ENCODE data around the gene COL13A1. TPM values are rescaled to one million over a fixed set of nuclear protein-coding genes. Genes with fewer than 3 reads are reported as not detected.

Gene COL13A1
- total and polyA plus RNA-seq, 2 of the 8 experiments (the other 6 are each of a cell fraction or from before 2014, with no cell fraction given) = 2.6 to 5.2 TPM

- ChIA-PET POLR2A (ENCODE audit: partially characterized antibody) (no interaction called here), CTCF (ENCODE audit: partially characterized antibody) (interaction anchor here (0.9 to 9.4 kb wide), 7 partner anchors 8 to 105 kb away, joined by 3 to 209 read pairs (median 3); no protein-coding TSS in a partner anchor)
- FAIRE-seq (no peak), DNase-seq (ENCODE audit: low read depth in 1 of 2, low spot score in 2 of 2) (no peak)
- Histone ChIP-seq H2BK20ac (ENCODE audit: low read length) (peak overlapping the region; percentile 48; the same call in 1 of the 2 replicates), H3K79me1 (ENCODE audit: low read depth, low read length) (no peaks in the 10 kb centered on the region), H3K36me3 (ENCODE audit: control insufficient read depth in 2 of 4, insufficient read depth in 4 of 4, low read length in 3 of 4) (no peaks in the 10 kb centered on the region), H2BK12ac (ENCODE audit: low read depth, low read length) (no peak overlapping the region), H3K23me2 (ENCODE audit: low read depth, low read length) (no peaks in the 10 kb centered on the region), H3K79me2 (ENCODE audit: control insufficient read depth in 1 of 2, insufficient read depth in 2 of 2, low read length in 2 of 2) (no peaks in the 10 kb centered on the region), H3K4me2 (ENCODE audit: insufficient read depth in 1 of 2, low read depth in 2 of 2, low read length in 2 of 2) (no peak overlapping the region), H2BK5ac (ENCODE audit: low read depth, low read length) (no peak overlapping the region), H3K14ac (ENCODE audit: insufficient read length) (no peak overlapping the region), H3K4ac (replicated peaks; ENCODE audit: insufficient read length, low read depth, low read length) (no peak overlapping the region), H2BK15ac (ENCODE audit: low read length) (no peak overlapping the region), H4K5ac (ENCODE audit: insufficient read length, low read depth, low read length) (no peak overlapping the region), H3K27me3 (replicated peaks in 1 of 4; ENCODE audit: control insufficient read depth in 3 of 4, extremely low read depth in 1 of 4, insufficient read depth in 3 of 4, low read length in 3 of 4) (no peaks in the 10 kb centered on the region; a peak in 2 of 7 replicates), H3K23ac (ENCODE audit: insufficient read length) (no peak overlapping the region), H4K91ac (replicated peaks; ENCODE audit: insufficient read length, low read length) (no peak overlapping the region), H2BK120ac (replicated peaks; ENCODE audit: low read depth, low read length) (no peak overlapping the region), H3K56ac (replicated peaks; ENCODE audit: insufficient read length, low read depth, low read length) (no peak overlapping the region), H3K4me3 (ENCODE audit: extremely low read depth in 1 of 4, insufficient read depth in 2 of 4, low read depth in 3 of 4, low read length in 4 of 4) (no peak overlapping the region), H4K8ac (ENCODE audit: extremely low read depth, insufficient read depth, low read length) (no peak overlapping the region), H2AFZ (ENCODE audit: low read length) (no peak overlapping the region), H4K20me1 (replicated peaks in 1 of 2; ENCODE audit: control insufficient read depth in 1 of 2, insufficient read depth in 2 of 2, low read length in 2 of 2) (no peaks in the 10 kb centered on the region), H3K27ac (ENCODE audit: low read depth, low read length) (no peak overlapping the region), H3K9ac (replicated peaks in 1 of 4; ENCODE audit: extremely low read depth in 1 of 4, low read depth in 3 of 4, low read length in 3 of 4) (no peak overlapping the region), H2AK5ac (ENCODE audit: low read depth, low read length) (no peak overlapping the region), H3K4me1 (replicated peaks in 1 of 4; ENCODE audit: control insufficient read depth in 3 of 4, insufficient read depth in 4 of 4, low read length in 3 of 4) (peaks cover 0 to 19% (median 7%) of the 10 kb centered on the region in 4 experiments; a peak in 5 of 7 replicates), H3K18ac (ENCODE audit: extremely low read depth, low read length) (no peak overlapping the region), H3K9me3 (ENCODE audit: insufficient read depth in 2 of 2, low read depth in 1 of 2, low read length in 1 of 2) (no peaks in the 10 kb centered on the region; a peak in 1 of 4 replicates)
- 85% methylated on average over 1 of the region's 1 CpG; no CpG with 5 or more reads in 1 of the 2 experiments for WGBS, 2 experiments (ENCODE audit: extremely low coverage in 1 of 2, insufficient coverage in 1 of 2, insufficient read length in 1 of 2, insufficient replicate concordance in 2 of 2, low coverage in 1 of 2, low lambda C conversion rate in 2 of 2, missing lambda C conversion rate in 1 of 2)
- no peak for TF ChIP-seq RBBP5 (IDR thresholded peaks at IDR 0.05; ENCODE audit: borderline replicate concordance, low read depth, low read length)
- TF ChIP-seq SAP30 (IDR thresholded peaks at IDR 0.05; ENCODE audit: insufficient read depth, insufficient replicate concordance, low read length) = no peak
- TF ChIP-seq NANOG (IDR thresholded peaks at IDR 0.05; ENCODE audit: insufficient read depth, low read depth, low read length, poor library complexity, severe bottlenecking) = no peak
- TF ChIP-seq ATF2 (IDR thresholded peaks at IDR 0.05; ENCODE audit: low read length) = no peak
- no peak for TF ChIP-seq RFX5 (IDR thresholded peaks at IDR 0.05; ENCODE audit: borderline replicate concordance, low read depth, low read length)
- no peak for TF ChIP-seq SUZ12 (IDR thresholded peaks at IDR 0.05; ENCODE audit: low read length)
- TF ChIP-seq KDM5A (IDR thresholded peaks at IDR 0.05; ENCODE audit: low read length) = no peak
- no peak for TF ChIP-seq SP1 (IDR thresholded peaks at IDR 0.05; ENCODE audit: low read depth, low read length)
Measured at GRCh38 chr10:69894156-69894555, 92.5 kb downstream of the COL13A1 start.

Data from H1 (cell line).